NCI-H748 (cell line): ENCODE results near the gene NAE1.

Experiments used
- DNase-seq: peaks from one replicate; lab custom pipeline; 2025; ENCODE audit not compliant: unreplicated experiment; lab: John Stamatoyannopoulos, UW

The NAE1 gene

GRCh38 chr16:66850115-66850815, 19.5 kb upstream of the NAE1 start:
- DNase-seq, result no peak

GRCh38 chr16:66849549-66849948, 18.8 kb upstream of the NAE1 start:
- DNase-seq, result no peak

DNA sequence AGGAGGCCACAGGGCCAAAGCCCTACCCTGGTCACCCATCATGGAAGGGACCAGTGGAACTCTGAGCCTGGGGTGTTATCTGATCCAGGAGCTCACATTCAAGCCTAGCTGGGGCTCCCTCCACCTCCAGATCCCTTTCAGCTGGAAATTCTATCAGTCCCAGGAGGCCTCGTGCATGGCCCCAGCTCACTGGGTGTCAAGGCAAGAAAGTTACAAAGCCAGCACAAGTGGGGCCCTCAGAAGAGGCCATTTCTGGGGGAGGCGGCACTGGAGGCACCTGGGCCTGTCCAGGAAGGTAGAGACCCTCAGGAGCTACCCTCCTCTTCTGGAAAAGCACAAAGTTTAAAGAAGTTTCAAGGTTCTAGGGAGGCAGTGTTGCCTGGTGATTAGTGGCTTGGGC, 18.2 kb upstream of the NAE1 start:
- no peak for DNase-seq

- DNase-seq, result no peak
Observed at GRCh38 chr16:66848172-66848571, 17.4 kb upstream of the NAE1 start.

GRCh38 chr16:66847533-66848067, 16.8 kb upstream of the NAE1 start:
- no peak for DNase-seq

- no peak for DNase-seq
Observed at GRCh38 chr16:66846831-66847230, 16.1 kb upstream of the NAE1 start.

DNA sequence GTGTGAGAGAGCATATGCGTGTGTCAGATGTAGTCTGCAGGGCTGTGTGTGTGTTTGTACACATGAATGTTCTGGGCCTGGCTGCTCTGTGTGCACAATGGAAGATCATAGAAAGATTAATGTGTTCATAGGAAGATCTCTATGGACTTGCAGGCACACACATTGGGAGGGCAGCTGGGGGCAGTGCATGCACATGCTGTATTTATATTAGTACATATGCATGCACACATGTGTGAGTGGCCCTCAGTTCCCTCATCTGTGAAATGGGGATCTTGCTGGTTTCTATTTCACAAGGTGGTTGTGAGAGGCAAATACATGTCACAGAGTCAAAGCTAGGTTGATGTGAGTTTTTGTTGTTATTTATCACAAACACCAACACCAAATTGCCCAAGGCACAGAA, 15.5 kb upstream of the NAE1 start:
- no peak for DNase-seq

DNA sequence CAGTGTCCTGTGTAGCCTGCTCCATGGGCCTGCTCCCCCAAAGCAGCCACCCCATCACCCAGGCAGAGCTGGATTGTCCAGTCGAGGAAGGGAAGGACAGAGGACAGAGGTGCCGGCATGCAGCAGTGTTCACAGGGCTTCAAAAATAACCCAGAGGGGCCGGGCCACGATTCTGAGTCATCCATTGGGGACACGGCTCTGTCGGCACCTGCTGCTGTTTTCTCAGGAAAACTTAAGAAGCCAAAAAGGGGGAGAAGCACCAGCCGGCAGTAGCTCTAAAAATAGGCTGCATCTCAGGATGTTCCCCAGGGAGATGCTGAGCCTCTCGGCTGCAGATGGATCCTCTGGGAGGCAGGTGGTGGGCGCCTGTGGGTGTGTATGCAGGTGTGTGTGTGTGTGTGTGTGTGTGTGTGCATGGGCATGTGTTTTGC, 15.0 kb upstream of the NAE1 start:
- no peak for DNase-seq

DNA sequence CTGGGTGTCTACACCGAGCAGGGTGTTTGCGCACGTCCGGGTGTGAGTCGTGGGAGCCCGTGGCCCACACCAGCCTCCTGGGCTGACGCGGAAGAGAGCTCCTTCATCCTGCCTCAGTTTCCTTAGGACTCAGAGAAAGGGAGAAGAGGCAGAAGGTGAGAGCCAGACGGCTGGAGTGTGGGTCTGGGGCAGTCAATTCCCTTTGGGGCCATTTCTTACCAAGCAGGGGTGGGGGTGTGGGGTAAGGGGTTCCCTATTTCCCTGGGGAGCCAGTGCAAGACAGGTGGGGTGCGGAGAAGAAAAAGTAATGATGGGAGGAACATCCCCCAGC, 14.3 kb upstream of the NAE1 start:
- DNase-seq, result no peak

- peak; percentile 5 for DNase-seq
Observed at GRCh38 chr16:66844342-66845079, 13.7 kb upstream of the NAE1 start, which contains the start of gene CA7. TSS of gene CA7 (plus strand) at chr16:66844414. CDS start at chr16:66844488, 74 bp downstream.

DNA sequence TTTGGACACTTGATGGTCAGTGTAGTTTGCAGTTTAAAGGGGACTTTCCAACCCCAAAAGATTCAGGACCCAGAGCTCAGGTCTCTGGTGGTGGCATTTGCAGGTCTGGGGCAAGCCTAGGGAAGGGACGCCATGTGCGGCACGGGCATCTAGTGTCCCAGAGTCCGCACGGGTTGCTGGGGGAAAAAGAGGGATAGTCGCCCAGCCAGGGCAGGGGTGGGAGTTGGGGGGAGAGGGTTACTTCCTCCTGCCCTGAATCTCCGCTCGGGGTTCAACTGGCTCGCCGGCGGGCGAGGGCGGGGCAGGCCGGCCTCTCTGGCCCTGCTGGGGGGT, 13.2 kb upstream of the NAE1 start:
- DNase-seq, result no peak

DNA sequence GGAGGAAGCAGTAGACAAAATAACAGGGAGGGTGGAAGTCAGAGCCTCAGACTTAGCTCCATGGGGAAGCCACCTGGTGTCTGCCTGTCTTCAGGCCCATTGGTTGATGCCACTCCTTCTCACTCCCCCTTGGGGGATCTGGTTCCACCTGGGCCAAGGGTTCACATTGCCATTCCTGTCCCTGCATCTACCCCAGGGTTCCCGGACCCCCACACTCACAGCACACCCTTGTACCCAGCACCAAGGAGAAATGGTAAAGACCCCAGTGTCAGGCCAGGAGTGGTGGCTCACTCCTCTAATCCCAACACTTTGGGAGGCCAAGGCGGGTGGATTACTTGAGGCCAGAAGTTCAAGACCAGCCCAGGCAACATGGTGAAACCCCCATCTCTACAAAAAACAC, 12.4 kb upstream of the NAE1 start:
- no peak for DNase-seq

DNA sequence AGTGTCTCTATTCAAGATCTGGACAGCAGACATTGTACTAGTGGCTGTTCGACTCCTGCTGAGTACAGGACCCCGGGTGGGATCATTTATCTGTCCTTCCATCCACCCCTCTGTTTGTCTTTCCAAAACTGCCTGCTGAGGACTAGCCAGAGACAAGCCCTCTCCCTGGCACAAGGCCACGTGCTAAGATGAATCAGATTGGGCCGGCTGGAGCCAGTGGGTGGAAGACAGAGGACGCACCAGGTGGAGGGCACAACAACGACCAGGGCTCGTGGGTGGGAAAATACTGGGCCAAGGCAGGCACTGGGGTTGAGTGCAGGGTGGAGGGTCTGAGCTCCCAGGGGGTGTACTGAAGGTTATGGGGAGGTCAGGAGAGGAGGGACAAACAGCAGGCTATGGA, 12.0 kb upstream of the NAE1 start:
- DNase-seq, result no peak

GRCh38 chr16:66841366-66841765, 10.6 kb upstream of the NAE1 start:
- no peak for DNase-seq

- DNase-seq, result no peak
Observed at GRCh38 chr16:66840883-66841282, 10.1 kb upstream of the NAE1 start.

GRCh38 chr16:66834746-66835145, 4.0 kb upstream of the NAE1 start:
- no peak for DNase-seq

DNA sequence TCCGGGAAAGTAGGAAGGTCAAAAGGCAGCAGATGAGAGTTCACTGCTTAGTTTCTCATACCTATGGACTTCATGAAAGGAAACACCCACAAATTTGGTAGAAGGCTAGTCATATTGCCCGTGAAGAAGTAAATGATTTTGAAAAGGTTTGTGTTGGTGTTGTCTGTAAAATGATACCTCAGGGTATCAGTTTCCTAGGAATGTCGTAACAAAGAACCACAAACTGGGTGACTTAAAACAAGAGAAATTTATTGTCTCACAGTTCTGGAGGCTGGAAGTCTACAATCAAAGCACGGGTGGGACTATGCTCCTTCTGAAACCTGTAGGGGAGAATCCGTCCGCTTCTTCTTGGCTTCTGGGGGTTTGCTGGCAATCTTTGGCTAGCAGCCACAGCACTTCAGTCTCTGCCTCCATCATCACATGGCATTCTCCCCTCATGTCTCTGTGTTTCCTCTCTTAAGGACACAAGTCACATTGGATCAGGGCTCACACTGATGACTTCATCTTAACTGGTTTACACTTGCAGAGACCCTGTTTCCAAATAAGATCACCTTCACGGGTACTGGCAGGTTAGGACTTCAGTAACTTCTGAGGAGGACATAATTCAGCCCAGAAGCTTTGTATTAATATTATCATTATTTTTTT, 2.0 kb upstream of the NAE1 start:
- DNase-seq, result no peak

DNA sequence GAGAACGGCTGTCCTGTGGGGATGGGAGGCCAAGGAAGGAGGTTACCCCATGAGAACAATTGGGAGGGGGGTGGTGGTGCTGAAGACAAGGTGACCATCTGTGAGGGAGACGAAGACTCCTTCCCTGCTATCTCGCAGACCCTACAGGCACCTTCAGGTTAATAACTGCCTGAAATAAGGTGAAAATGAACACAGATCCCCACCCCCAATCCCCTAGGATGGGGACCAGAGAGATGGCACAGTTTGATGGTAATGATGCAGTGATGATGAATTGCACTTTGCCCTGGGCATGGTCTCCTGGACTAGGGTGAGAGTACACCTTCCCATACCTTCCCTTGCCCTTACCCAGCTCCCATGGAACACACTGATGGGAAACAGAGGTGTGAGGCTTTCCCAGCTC, 1.4 kb upstream of the NAE1 start:
- DNase-seq, result no peak

DNA sequence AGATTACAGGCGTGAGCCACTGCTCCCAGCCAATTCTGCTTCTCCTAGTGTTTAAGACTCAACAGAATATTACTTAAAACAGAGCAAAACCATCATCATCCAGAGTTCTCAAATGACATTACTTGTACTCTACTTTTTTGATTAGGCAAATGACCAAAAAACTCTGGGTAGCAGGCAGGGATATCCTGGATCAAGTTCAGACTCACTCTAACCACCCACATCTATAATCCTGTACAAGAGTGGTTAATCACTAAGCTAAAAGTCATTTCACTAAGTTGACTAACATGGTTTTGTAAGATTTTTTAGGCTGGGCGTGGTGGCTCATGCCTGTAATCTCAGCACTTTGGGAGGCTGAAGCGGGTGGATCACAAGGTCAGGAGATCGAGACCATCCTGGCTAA, 6.8 kb downstream of the NAE1 start:
- DNase-seq, result no peak

- DNase-seq, result no peak
Observed at GRCh38 chr16:66814734-66815133, 16.0 kb downstream of the NAE1 start.

DNA sequence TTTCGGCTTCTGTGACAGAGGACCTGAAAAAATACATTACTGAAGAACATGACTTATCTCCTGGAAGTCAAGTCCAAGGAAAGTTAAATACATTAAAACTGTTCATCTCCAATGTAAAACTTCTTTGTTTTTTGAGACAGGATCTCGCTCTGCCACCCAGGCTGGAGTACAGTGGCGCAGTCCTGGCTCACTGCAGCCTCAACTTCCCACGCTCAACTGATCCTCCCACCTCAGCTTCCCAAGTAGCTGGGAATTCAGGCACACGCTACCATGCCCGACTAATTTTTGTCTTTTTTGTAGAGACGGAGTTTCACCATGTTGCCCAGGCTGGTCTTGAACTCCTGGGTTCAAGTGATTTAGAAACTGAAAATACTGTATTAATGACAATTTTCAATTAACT, 19.7 kb downstream of the NAE1 start:
- DNase-seq, result no peak

DNA sequence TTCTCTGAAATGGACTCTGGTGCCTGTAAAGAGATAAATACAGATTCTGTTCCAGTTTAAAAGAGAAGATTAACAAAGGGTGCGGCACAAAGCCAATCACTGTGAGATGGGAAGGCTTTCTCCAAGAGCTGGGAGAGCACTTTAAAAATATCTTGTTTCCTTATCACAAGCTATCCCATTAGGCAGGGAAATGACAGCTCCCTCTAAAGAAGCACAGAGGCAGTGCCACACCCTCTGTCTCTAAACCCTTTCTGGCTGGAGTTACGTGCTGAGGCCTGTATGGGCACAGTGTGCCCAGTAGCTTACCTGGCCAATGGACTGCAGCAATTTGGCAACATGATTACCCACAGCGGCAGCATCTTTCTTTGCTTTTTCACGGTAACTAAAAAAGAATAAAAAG, 20.4 kb downstream of the NAE1 start:
- no peak for DNase-seq
